T-helper 22 cell (primary cell): ENCODE measurements around the gene ATP11A.

Experiments
- DNase-seq: peaks from one replicate; pipeline ENCODE4 v3.0.0-alpha.2; 2020; ENCODE audit warnings: low read depth

ATP11A gene

GRCh38 chr13:112907871-112908331 is 218.1 kb downstream of the ATP11A start:
- DNase-seq: no peak

DNA sequence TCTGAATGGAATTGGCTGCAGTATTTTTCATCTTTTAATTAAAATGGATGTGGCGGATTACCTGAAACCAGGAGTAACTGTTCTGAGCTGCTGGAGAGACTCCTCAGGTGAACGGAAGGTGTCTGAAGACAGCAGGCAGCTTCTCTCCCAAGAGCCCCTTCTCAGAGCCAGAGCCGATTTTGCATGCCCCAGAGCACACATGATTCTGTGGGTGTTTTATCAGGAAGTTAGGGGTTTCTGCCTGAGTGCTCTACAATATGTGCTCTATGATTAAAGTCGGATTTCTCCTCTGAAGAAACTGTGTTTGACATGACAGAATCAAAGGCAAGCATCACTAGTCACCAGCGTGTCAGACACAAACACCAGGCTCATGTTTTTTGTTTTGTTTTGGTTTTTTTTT is 218.5 kb downstream of the ATP11A start:
- no peak for DNase-seq

DNA sequence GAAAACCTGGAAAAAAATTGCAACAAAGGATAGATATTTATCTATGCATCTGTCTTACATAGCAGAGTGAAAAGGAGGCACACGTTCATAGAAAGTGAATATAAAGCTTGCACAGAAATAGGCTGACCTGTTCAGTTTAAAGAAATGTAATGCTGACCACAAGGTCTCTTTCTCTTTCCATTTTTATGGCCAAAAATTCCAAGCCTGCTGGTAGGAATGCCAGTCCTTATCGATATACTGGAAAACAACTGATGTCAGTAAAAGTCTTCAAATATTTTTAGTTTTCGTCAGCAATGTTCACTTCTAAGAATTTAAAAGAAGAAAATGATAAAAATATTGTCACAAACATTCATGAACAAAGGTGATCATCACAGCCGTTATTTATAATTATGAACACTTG is 220.2 kb downstream of the ATP11A start:
- no peak for DNase-seq

DNA sequence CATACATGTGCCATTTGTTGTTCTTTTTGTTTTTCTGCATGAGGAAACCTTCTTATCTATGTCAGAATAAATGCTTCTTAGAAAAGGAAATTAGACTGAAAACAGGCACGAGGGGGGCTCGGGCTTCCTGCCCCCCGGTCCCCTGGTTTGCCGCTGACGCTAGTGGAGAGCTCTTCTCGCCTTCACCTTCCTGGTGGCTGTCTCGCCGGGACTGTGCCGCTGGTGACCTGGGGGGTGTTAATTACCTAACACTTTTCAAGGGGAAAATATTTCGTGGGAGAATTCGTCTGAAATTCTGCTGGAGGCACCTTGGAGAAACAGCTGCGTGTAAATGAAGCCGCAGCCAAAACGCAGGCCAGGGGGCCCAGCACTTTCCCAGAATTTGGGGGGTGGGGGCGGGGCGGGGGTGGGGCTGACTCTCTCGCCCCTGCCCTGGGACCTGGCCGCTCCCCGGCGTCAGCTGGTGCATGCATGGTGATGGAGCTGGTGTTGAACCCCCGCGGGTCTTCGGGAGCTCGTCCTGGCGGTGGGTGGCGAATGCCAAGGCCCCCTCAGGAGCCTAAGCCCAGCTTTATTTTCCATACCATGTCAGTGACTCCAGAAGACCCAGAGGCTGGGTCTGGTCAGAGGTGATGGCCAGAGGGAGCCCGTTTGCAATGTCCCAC is 220.9 kb downstream of the ATP11A start:
- DNase-seq: no peak

GRCh38 chr13:112911285-112911701 is 221.5 kb downstream of the ATP11A start:
- DNase-seq: no peak

- no peak for DNase-seq
These were observed 222.0 kb downstream of the ATP11A start for GRCh38 chr13:112911883-112912282.

GRCh38 chr13:112912726-112913440 is 223.0 kb downstream of the ATP11A start:
- no peak for DNase-seq

DNA sequence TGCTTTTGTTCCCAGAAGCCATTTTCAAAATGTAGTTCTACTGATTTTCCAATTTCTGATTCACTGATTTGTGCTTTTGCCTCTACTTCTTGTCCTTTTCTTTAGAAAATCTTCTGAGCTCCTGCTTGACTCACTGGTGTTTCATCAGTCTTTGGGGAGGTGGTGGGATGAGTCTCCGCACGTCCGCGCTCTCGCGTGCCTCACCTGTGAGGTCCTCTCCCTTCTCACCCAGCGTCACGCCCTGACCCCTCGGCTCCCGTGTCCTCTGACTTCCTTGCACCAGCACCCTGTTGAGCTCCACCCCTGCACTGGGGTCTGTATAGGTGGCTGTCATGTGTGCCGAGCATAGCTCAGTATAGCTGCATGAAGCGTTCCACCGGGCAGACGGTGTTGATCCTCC is 226.5 kb downstream of the ATP11A start:
- DNase-seq: no peak

DNA sequence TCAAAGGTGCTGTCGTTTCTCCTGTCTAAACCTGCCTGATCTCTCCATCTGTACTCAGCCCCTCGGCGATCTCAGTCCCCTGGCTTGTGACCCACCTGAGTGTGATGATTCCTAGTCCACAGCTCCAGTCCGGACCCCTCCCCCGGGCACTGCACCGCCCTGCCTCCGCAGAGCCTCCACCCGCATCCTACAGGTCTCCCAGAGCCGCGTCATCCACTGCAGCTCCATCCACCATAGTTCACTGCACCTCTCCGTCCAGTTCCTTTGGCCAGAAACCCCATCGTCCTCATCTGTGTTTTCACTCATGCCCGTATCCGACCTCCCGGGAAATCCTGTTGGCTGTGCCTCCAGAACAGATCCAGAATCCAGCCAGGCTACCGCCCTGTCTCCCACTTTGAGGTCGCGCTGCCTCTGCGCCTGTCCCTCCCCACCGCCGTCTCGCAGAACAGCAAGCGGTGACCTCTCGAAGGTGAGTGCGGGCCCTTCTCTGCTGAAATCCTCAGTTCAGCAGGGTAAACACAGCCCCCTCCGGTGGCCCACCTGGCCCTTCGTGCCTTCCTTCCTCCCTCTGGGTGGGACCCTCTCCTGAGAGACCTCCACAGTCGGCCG is 227.3 kb downstream of the ATP11A start:
- DNase-seq: no peak

DNA sequence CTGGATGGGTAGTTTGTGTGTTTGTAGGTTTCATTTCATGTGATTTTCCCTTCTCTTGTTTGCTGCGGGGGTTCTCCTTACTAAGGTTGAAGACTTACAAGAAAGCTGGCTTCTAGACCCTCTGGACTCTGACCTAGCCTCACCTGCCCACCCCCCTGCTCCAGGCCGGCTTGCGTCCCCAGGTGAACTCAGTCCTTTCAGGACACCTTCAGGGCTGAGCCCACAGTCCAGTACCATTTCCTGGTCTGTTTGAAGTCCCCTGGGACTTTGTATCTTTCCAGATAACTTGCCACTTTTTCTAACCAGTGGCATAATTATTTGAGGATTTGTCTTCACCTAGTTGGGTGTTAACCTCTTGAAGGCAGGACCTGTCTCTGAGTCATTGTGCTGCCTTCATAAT is 227.9 kb downstream of the ATP11A start:
- DNase-seq: no peak

DNA sequence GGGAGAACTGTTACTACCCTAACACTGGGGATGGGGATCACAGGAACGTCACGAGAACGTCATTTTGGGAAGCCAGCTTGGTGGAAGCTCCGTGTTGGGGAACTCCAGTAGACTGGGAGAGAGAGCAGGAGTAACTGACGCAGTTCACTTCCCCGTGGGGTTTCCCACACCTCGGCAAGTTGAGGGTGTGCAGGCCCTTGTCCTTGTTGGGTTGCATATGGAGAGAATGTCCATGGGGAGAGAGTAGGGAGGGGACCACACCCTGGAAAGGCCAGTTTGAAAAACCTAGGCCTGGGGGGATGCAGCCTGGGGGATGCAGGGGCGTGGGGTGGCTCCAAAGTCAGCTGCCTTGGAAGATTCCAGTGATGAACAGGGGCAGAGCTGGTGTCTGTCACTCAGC is 228.4 kb downstream of the ATP11A start:
- DNase-seq: no peak

DNA sequence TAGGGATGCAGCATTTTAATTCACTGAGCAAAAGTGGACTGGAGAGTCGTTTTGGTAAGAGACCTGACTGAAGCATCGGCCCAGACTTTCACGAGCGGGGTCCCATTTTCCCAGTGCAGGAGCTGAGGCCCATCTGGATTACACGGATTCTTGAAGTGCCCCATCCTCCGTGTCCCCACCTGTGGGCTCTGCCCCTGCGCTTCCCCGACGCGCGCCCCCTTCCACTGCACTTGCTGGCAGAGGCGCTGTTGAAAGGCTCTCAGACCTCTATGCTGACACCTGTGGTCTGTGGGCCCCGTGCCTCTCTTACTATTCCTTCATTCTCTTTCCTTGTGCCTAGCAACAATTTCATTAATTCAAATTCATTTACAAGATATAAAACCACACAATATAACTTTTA is 228.9 kb downstream of the ATP11A start:
- no peak for DNase-seq

DNA sequence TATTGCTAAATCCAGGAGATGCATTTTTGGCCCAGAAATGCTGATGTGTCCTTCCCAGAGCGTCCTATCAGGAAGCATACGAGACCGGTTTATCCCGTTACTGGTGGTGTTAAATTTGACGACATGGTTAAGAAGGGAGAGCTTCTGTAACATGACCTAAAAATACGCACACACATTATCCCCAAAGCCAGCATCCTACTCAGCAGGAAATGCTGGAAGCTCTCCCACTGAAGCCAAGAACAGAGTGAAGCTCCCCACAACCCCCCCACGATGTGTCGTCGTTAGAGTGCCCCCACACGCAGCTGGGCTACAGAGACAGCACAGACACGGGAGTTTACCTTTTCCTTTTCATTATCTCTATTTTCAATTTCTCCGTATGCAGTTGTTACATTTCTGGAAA is 234.1 kb downstream of the ATP11A start:
- DNase-seq: no peak

DNA sequence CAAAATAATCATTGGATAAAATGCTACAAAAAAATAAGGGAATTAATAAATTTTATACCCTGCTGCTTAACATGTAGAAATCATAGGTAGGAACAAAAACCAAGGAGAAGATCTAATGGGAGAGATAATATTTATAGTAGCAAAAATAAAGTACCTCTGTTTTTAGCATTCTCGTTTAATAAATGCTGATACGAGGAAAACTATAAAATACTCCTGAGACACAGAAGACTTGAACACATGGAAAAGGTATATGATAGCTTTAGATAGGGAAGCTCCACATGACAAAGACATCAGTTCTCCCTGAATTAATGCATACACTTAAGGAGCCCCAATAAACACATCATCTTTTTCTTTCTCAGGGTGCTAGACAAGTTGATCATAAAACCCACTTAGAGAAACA is 234.5 kb downstream of the ATP11A start:
- DNase-seq: no peak

GRCh38 chr13:112926003-112926402 is 236.2 kb downstream of the ATP11A start:
- no peak for DNase-seq

- DNase-seq: no peak
These were observed 237.2 kb downstream of the ATP11A start for GRCh38 chr13:112926993-112927392.

GRCh38 chr13:112928020-112928971 is 238.5 kb downstream of the ATP11A start:
- DNase-seq: no peak

DNA sequence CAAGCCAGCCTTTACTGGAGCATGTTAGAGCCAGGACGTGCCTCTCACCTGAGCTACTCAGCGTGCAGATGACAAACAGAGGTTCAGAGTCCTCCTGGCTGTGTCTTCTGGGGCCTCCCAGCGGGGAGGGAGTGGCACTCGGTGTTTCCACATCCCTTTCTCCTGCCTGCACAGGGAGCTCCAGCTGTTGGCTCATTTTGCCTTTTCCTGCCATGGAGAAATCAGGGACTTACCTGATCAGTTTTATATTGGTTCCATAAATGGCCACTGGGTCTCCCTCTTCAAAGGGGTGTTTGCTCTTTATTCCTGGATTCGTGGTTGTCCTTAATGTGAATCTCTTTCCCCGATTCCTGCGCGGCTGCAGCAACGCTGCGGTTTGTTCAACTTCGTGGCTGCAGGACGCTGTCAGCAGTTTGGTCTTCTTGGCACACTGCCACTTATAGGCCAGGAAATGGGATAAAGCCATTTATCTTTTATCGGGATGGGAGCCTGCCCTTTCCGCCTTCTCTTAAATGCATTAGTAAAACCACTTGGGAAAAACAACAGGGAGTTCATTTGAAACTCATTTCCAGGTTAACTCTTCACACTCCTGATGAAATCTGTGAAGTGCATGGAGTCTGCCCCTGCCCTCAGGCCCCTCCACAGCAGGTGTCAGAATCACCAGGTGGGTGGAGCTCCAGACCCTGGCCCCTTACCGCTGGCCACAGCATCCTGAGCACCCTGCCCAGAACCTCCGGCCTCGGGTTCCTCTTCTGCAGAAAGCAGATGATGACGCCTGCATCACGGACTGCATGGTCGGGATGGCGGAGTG is 239.3 kb downstream of the ATP11A start:
- no peak for DNase-seq

- no peak for DNase-seq
These were observed 239.9 kb downstream of the ATP11A start for GRCh38 chr13:112929783-112930055.

DNA sequence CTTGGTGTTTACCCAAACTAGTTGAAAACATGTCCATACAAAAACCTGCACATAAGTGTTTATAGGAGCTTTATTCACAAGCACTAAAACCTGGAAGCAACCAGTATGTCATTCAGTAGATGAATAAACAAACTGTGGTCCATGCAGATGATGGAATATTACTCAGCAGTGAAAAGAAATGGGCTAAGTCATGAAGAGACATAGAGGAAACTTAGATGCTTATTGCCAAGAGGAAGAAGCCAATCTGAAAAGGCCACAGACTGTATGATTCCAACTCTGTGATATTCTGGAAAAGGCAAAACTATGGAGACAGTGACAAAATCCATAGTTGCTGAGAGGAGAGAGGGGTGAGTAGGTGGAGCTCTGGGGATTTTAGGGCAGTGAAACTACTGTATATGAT is 240.4 kb downstream of the ATP11A start:
- DNase-seq: no peak
